ENCODE data around the gene SCAANT1. TPM values are rescaled to one million over a fixed set of nuclear protein-coding genes. Genes with fewer than 3 reads are reported as not detected.

SCAANT1 gene
- total RNA-seq, 2 experiments from 2014 or later: not detected

DNA sequence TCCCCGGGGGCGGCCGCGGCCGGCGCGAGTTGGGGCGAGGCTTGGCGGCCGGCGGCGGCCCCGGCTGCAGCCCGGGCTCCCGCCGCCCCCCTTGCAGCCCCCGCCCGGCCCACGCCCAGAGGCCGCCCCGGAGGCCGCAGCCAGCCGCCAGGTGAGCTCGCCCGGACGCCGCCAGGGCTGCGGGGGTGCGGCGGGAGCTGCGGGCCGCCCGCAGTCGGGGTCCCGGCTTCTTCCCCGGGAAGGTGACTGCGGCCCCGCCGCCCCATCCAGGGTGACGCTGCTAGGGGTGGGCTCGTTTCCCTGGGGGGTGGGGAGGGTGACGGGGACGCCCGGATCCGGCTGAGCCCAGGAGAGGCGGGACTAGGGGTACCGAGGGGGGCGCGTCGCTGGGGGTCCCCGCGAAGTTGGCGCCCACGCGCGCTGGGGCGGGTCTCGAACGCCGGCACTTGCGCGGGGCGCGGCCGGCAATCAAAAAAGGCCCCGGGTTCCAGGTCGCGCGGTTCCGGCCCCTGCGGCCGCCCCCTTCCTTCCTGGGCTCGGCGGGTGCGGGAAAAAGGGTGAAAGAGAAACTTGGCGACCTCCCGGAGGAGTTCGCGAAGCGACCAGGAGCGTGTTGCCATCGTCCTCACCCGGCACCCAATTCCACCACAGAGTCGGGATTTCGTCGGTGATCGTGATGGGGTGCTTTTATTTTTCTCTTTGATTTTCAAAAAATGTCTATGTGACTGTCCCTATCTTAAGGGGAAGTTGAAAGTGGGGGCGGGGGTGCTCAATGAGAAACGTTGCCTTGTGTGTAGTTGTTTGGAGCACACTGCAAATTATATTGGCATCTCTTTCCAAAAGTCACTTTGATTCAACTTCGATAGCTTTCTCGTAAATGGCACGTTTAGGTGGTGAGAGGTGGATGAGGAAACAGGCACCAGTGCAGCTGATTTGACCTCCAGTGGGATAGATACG is 47.9 kb downstream of the SCAANT1 start:
- Histone ChIP-seq H2AFZ (ENCODE audit: low read length) (peak overlapping the region; percentile 15), H3K4me1 (ENCODE audit: insufficient read depth, low read length, poor library complexity, severe bottlenecking) (peaks cover 21% of the 10 kb centered on the region)
- POLR2A ChIA-PET: interaction anchor here (0.7 kb wide), 1 partner anchor 13 kb away, joined by 4 read pairs; no protein-coding TSS in a partner anchor

DNA sequence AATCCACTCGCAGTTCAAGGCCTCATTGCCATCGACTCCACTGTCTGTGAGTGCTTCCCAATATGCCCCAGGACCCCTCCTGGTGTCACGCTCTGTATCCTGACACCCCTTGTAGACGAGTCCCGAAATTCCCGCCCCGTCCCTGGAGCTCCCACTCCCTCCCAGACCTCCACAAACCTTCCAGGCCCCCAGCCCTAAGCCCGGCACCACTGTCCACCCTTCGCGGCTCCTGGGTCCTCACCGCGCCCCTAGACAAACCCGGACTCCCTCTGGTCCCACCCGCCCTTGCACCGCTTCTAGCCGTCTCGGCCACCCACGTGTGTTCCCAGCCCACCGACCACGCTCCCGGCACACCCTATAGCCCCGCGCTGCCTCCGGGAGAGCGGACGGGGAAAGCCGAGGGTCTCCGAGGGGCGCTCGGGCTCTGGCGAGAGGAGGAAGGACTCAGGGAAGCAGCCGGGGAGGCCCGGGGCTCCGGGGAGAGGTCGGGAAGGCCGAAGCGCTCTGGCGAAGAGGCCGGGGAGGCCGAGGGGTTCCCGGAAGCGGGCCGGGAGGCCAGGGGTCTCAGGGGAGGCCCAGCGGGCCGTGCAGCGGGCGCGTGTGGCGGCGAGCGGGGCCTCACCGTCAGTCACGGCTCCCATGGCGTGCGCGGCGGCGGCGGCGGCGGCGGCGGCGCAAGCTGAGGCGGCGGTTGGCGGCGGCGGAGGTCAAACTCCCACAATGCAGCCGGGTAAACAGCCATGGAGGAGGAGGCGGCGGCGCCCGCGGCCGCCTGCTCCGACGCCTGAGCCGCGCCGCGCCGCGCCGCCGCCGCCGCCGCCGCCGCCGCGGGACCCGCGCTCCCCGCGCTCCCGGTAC is 48.8 kb downstream of the SCAANT1 start, which contains the start of the genes ATXN7 and THOC7:
ATXN7 (plus strand) TSS at position 718 of the 858 bp plus-strand sequence. CDS start 48,732 bp downstream, outside the sequence.
THOC7 (minus strand) TSS at position 656 of the 858 bp plus-strand sequence; CDS start at position 641, 15 bp downstream.
- no peaks in the 10 kb centered on the region for H3K9me2 ChIP-seq (ENCODE audit: insufficient read depth, low read length)
- H3K36me3 ChIP-seq (ENCODE audit: insufficient read depth, low read length): peaks cover 23% of the 10 kb centered on the region
- no peak for TF ChIP-seq EZH2phosphoT487 (IDR thresholded peaks at IDR 0.05; ENCODE audit: borderline replicate concordance, low read depth, low read length)
- TF ChIP-seq, protein P1, sequence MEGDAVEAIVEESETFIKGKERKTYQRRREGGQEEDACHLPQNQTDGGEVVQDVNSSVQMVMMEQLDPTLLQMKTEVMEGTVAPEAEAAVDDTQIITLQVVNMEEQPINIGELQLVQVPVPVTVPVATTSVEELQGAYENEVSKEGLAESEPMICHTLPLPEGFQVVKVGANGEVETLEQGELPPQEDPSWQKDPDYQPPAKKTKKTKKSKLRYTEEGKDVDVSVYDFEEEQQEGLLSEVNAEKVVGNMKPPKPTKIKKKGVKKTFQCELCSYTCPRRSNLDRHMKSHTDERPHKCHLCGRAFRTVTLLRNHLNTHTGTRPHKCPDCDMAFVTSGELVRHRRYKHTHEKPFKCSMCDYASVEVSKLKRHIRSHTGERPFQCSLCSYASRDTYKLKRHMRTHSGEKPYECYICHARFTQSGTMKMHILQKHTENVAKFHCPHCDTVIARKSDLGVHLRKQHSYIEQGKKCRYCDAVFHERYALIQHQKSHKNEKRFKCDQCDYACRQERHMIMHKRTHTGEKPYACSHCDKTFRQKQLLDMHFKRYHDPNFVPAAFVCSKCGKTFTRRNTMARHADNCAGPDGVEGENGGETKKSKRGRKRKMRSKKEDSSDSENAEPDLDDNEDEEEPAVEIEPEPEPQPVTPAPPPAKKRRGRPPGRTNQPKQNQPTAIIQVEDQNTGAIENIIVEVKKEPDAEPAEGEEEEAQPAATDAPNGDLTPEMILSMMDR (conservative IDR thresholded peaks at IDR 0.05; ENCODE audit: low read length): no peak
- peaks cover 21% of the 10 kb centered on the region for H3K4me1 ChIP-seq (ENCODE audit: insufficient read depth, low read length, poor library complexity, severe bottlenecking)
- peak within 1 kb of the TSS; percentile 71 for H3K27ac ChIP-seq (ENCODE audit: low read depth, low read length, poor library complexity, severe bottlenecking)
- peak within 1 kb of the TSS; percentile 98 for H3K4me2 ChIP-seq (ENCODE audit: low read length)
- no TSS peak for BruUV-seq (replicated peaks)
- ChIA-PET CTCF (ENCODE audit: unreplicated experiment) (no interaction called here), POLR2A (interaction anchor here (0.5 to 0.7 kb wide), 2 partner anchors 14 to 93 kb away, joined by 4 to 5 read pairs; no protein-coding TSS in a partner anchor)
- no peaks in the 10 kb centered on the region for H3K9me3 ChIP-seq (ENCODE audit: low read length)
- H3K4me3 ChIP-seq (ENCODE audit: low read depth, low read length, poor library complexity, severe bottlenecking): peak within 1 kb of the TSS; percentile 95
- H3K79me2 ChIP-seq (ENCODE audit: insufficient read depth, low read depth, low read length): peaks cover 93% of the 10 kb centered on the region
- peaks cover 15% of the 10 kb centered on the region for H4K20me1 ChIP-seq (ENCODE audit: insufficient read depth, low read length)
- DNase-seq (ENCODE audit: low spot score): peak; percentile 72
- intact Hi-C loops (cut with micrococcal nuclease; ENCODE audit: unreplicated experiment): loop anchor here (5.0 kb wide), 1 partner anchor 49 kb away; the partner anchor contains the start of gene SCAANT1
- peak within 1 kb of the TSS; percentile 80 for H2AFZ ChIP-seq (ENCODE audit: low read length)

More for the DNA sequence above, 47.9 kb downstream of the SCAANT1 start:
- Histone ChIP-seq H3K79me2 (ENCODE audit: insufficient read depth, low read depth, low read length) (peaks cover 92% of the 10 kb centered on the region), H3K4me3 (ENCODE audit: low read depth, low read length, poor library complexity, severe bottlenecking) (peak overlapping the region; percentile 74), H3K9me2 (ENCODE audit: insufficient read depth, low read length) (no peaks in the 10 kb centered on the region), H3K27ac (ENCODE audit: low read depth, low read length, poor library complexity, severe bottlenecking) (peak overlapping the region; percentile 65), H3K9me3 (ENCODE audit: low read length) (no peaks in the 10 kb centered on the region), H3K4me2 (ENCODE audit: low read length) (peak overlapping the region; percentile 87), H4K20me1 (ENCODE audit: insufficient read depth, low read length) (peaks cover 10% of the 10 kb centered on the region), H3K36me3 (ENCODE audit: insufficient read depth, low read length) (peaks cover 28% of the 10 kb centered on the region)
- no peak for TF ChIP-seq EZH2phosphoT487 (IDR thresholded peaks at IDR 0.05; ENCODE audit: borderline replicate concordance, low read depth, low read length)
- TF ChIP-seq, protein P1 (conservative IDR thresholded peaks at IDR 0.05; ENCODE audit: low read length): no peak
- DNase-seq (ENCODE audit: low spot score): peak; percentile 57
- CTCF ChIA-PET (ENCODE audit: unreplicated experiment): no interaction called here
- intact Hi-C loops (cut with micrococcal nuclease; ENCODE audit: unreplicated experiment): loop anchor here (5.0 kb wide), 1 partner anchor 48 kb away; the partner anchor contains the start of gene SCAANT1
- no TSS peak for BruUV-seq (replicated peaks)

Data from OCI-LY7 (cell line).